NCI-H526 (cell line): ENCODE measurements around the gene DOCK1.
A peak's percentile ranks its signal among the peaks of the same experiment; 100 is the strongest.
"Not testable (repeated sequence)": the region's sequence is repeated elsewhere in the genome, so short reads cannot be mapped to it uniquely, and the experiment has no call there.

Experiments used
- DNase-seq, 2 experiments: peaks; one replicate each; lab custom pipeline; 2025; lab: John Stamatoyannopoulos, UW

DOCK1 gene

DNA sequence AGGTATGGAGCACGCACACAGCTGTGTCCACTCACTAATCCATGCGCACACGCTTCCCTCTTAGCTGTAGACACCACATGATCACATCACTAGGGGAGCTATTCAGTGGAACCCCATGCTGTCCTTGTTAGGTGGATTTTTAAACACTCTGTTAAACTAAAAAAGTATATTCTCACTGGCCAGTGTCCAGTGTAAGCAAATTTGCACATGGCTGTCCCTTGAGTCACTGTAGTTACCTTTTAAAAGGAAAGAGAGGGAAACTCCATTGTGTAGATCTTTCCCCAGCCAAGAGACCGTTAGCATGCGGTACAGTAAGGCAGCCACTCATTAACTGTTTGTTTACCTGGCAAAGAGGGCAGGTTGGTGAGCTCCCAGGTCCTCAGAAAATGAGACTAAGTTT lies 372.8 kb downstream of the DOCK1 start:
- no peak for DNase-seq

GRCh38 chr10:127279334-127279774 lies 374.1 kb downstream of the DOCK1 start:
- no peak for DNase-seq

GRCh38 chr10:127280446-127280845 lies 375.2 kb downstream of the DOCK1 start:
- no peak for DNase-seq

DNA sequence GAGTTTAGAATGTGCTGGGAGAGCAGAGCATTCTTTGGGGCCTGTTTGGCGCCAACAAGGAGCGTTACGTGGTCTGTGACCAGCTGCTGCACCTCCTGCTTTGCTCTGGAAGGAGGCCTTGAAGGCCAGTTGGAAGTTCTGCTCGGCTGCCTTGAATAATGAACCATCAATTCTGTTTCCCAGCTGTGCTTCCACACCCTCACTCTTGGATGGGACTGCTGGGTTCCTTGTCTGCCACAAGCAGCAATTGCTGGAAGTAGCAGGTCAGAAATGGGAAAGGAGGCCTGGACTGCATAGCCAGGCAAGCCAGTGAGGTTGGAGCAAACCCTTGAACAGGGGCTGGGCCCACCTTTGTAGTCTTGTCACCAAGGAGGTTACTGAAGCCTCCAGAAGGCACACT lies 377.8 kb downstream of the DOCK1 start:
- no peak for DNase-seq

DNA sequence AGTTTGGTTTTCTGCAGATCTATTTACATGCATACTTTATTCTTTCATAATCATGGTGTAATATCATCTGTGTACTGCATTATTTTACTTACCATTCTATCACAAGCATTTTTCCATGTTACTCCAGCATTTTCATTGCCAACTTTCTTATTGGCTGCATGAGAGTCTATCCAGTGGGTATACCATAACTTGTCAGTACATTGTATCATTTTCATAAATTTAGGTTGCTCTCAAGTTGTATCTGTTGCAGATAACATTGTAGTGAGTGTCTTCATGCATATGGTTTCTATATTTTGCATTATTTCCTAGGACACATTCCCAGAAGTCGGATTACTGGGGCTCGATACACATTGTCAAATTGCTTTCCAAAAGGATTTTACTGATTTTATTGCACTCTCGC lies 378.3 kb downstream of the DOCK1 start:
- DNase-seq: no peak

DNA sequence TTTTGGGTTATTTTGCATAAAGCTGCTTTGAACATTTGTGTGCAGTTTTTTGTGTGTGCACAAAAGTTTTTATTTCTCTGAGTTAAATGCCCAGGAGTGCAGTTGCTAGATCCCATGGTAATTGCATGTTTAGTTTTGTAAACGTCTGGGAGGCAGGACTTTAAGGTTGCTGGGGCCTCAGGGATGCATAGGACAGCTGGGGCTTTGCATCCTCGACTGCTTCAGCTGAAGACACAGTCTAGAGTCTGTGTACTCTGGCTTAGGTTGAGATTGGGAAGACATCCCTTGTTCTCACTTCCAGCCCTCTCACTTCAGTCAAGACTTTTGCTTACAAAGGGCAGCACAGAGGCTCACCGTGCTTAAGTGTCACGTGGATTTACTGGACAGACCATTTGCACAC lies 385.6 kb downstream of the DOCK1 start:
- DNase-seq: no peak

DNA sequence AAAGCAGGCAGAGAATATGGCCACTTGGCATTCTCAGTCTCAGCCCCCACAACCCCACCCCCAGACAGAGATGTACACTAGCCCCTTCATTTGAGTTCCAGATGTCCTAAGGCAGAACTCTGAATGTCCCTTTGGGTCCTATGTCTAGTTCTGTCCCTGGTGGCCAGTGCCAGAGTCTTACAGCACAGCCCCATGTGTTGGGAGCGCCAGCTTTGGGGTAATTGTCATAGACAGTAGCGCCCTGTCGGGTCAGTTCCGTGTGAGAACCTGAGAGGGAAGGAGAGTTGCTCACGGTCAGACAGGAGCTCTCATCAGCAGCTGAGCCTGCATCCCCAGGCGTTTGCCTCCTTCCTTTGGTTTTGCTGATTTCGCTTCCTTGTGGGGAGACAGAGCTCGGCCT lies 386.1 kb downstream of the DOCK1 start:
- no peak for DNase-seq

DNA sequence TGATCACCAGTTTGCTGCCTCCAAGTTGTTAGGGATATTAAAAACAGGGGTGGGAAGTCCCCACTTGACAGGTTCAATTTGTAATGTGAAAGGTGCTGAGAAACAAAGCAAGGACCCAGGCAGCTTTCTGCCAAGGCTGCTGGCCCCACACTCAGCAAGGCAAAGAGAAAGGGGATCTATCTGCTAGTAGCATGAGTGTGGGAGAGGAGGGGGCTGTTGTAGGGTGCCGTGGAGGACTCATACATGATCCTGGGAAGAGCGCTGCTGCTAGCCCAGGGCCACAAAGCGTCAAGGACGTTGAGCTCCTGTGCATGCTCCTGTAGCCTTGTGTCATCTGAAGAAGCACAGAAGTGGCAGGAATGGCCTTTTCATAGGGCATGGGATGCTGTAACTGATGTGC lies 387.7 kb downstream of the DOCK1 start:
- DNase-seq: no peak

DNA sequence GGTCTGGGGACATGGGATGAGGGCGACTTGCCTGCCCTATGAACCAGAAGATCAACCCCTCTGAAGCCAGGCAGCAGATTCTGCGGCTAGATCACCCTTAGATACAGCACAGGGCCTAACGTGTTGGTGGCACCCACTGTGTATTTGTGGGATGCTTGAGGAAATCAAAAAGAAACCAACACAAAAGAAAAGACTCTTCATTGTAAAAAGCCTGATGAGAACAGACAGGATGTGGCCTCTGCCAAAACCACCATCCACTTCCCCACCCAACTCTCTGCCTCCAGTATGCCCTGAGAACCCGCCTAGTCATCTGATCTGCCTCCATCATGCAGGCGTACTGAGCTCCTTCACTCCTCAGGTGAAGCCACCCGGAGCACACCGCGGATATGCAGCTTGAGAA lies 388.4 kb downstream of the DOCK1 start:
- DNase-seq: no peak

GRCh38 chr10:127296696-127297095 lies 391.5 kb downstream of the DOCK1 start:
- no peak for DNase-seq

DNA sequence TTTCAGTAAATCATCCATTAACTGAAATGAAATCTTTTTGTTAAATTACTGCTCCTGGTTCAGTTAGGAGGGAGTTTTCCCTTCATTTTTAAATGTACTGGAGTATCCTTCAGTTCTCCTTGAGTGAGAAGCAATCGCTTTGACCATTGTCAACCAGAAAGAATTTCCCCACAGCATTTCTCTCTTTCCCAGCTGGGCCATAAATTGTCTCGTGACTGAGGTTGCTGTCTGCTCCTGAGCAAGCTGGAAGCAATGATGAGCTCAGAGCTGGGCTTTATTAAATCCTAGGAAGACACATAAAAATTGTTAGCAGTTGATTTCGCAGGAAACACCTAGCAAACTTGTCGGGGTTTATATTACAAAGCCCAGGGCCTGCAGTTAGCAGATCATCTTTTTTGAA lies 393.2 kb downstream of the DOCK1 start:
- DNase-seq: no peak

GRCh38 chr10:127299192-127299591 lies 394.0 kb downstream of the DOCK1 start:
- not testable (repeated sequence) for DNase-seq

GRCh38 chr10:127299956-127300689 lies 394.9 kb downstream of the DOCK1 start:
- DNase-seq: peak in 1 of 2 experiments; percentile 20

- peak; percentile 34 to 51 for DNase-seq
Measured at GRCh38 chr10:127300868-127301321, 395.7 kb downstream of the DOCK1 start.

- peak in 1 of 2 experiments; percentile 23 for DNase-seq
Measured at GRCh38 chr10:127302343-127302742, 397.1 kb downstream of the DOCK1 start.

DNA sequence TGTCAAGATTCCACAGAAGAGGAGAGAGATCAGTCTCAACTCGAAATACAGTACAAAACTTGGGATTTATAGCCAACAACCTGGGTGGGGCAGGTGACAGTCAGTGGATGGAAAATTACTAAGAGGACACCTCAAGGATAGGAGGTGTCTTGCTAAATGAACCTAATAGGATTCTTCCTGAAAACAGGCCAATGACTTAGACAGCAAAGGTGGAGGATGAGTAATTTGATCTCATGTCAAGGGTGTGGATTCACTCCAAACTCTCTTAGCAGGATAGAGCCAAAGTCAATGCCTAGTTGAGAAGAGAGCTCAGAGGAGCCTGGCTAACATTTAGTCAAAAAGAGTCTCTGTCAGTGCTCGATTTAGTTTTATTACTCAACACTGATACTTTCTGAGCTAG lies 397.9 kb downstream of the DOCK1 start:
- no peak for DNase-seq

GRCh38 chr10:127303746-127304145 lies 398.5 kb downstream of the DOCK1 start:
- no peak for DNase-seq

GRCh38 chr10:127306479-127306878 lies 401.3 kb downstream of the DOCK1 start:
- DNase-seq: no peak

DNA sequence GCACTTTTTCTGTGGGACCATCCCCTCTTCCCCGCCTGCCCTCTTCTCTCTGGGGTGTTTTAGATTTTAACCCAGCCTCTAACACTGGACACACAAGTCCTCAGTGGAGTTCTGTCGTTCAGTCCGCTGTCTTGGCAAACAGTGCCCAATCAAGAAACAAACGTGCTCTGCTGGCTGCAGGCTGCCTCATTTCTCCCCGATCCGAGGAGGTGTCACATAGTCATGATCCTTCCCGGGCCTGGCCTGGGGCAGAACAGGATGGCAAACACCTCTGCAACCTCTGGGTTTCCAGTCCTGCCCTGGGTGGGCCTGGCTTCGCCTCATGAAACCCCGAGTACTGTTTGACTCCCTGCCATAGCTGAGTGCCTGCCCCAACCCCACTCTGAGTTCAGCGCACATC lies 402.1 kb downstream of the DOCK1 start:
- DNase-seq: no peak

DNA sequence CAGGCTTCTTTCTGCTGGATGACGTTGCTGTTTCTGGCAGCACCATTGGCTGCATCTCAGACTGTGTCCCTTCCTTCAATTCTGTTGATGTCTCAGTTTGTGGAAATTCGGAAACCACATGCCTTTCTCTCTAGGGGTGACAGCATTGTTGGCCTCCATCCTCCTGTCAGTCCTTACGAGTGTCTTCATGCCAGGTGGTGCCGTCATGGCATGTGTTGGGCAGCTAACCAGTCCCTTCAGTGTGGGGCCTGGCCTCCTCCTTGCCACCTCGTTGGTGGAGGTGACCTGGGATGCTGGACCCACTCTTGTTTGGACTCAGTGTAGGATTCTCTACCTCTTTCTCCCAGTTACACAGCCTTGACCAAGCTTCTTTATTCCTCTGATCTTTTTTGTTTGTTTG lies 402.8 kb downstream of the DOCK1 start:
- no peak for DNase-seq

GRCh38 chr10:127309619-127310018 lies 404.4 kb downstream of the DOCK1 start:
- DNase-seq: not testable (repeated sequence)

DNA sequence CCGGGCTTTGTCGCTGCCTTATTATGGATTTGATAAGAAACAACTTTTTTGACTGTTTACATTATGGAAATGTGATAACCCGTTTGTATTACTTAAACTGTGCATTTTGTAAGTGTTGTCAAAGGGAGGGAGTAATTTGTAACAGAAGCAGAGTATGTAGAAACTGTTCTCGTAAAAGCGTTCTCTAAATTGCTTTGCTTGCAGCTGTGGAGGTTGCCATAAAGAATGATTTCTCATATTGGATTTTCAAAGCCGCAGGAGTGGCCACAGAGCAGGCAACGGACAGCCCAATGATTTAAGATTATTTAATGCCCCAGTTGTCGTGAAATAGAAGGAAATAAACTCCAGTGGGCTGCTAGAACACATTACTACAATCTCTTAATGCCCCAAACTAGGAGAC lies 405.2 kb downstream of the DOCK1 start:
- no peak for DNase-seq

DNA sequence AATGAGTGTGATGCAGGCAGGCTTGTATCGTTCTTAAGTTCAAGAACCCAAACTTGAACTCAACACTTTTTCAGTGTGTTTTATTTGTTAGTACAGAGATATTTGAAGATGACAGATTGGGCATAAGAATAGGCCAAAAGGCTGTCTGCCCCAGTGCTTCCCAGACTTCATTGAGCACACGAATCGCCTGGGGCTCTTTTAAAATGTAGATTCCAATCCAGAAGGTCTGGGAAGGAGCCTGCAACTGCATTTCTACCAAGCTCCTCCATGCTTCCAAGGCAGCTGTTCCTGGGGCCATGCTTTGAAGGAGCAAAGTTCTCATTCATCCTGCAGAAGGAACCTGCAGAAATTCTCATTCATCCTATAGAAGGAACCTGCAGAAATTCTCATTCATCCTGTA lies 405.7 kb downstream of the DOCK1 start:
- DNase-seq: no peak
